Right atrium auricular region (tissue), 2 donors: ENCODE results near the gene THUMPD1. TPM values are rescaled to one million over a fixed set of nuclear protein-coding genes. Genes with fewer than 3 reads are reported as not detected.

ENCODE experiments used
- DNase-seq: peaks from one replicate; pipeline ENCODE4 v3.0.0-alpha.2; 2019; ENCODE audit warnings: low spot score
- H3K27ac ChIP-seq, 2 donors: fragments of 200-600 bp; sonication (generic); 1 replicate in 1 of 2; 2 replicates in 1 of 2; pipeline ENCODE4 v1.5.1; 2016 to 2019
- H3K27me3 ChIP-seq, 2 donors: fragments of 200-600 bp; sonication (generic); one replicate each; pipeline versions ENCODE4 v1.5.1 to v1.6.0; 2017 to 2019
- H3K36me3 ChIP-seq: fragments of 200-600 bp; sonication (generic); one replicate; pipeline ENCODE4 v1.5.1; 2016
- H3K4me1 ChIP-seq, 2 donors: fragments of 200-600 bp; sonication (generic); one replicate each; pipeline versions ENCODE4 v1.5.1 to v1.6.0; 2017 to 2019
- H3K4me3 ChIP-seq, 2 donors: fragments of 200-600 bp; sonication (generic); 1 replicate in 1 of 2; 2 replicates in 1 of 2; pipeline ENCODE4 v1.5.1; 2017 to 2019; ENCODE audit warnings: mild to moderate bottlenecking in 1 of 2, moderate library complexity in 1 of 2
- H3K9me3 ChIP-seq, 2 donors: fragments of 200-600 bp; sonication (generic); one replicate each; pipeline ENCODE4 v1.5.1; 2019
- CTCF ChIP-seq, 2 donors: fragments of 200-600 bp; sonication (generic); IDR thresholded peaks; one replicate each; pipeline ENCODE4 v1.5.1; 2019; ENCODE audit warnings: antibody characterized with exemption in 2 of 2
- total RNA-seq, 2 donors: library from RNA; depleted of rRNA; stranded (reverse); fragments of >200 nt; gene quantifications; one replicate each; pipeline ENCODE4 v1.1.0, GENCODE V29; 2016

Gene THUMPD1
- total RNA-seq, 2 donors from 2014 or later: 24.3 to 26.0 TPM

- no peak for DNase-seq
- H3K27me3 ChIP-seq: no peaks in the 10 kb centered on the region
- TF ChIP-seq CTCF (IDR thresholded peaks at IDR 0.05): peak in 1 of 2 donors; percentile 45
- no peak overlapping the region for H3K4me3 ChIP-seq
- H3K4me1 ChIP-seq: no peaks in the 10 kb centered on the region
- H3K27ac ChIP-seq: no peak overlapping the region
- no peaks in the 10 kb centered on the region for H3K9me3 ChIP-seq
- H3K36me3 ChIP-seq: no peaks in the 10 kb centered on the region
These were observed 33.2 kb upstream of the THUMPD1 start for GRCh38 chr16:20774703-20775362.

- no peak for TF ChIP-seq CTCF (IDR thresholded peaks at IDR 0.05)
- DNase-seq: no peak
- H3K27ac ChIP-seq: no peak overlapping the region
- no peak overlapping the region for H3K4me3 ChIP-seq
- no peaks in the 10 kb centered on the region for H3K36me3 ChIP-seq
- no peaks in the 10 kb centered on the region for H3K9me3 ChIP-seq
- H3K4me1 ChIP-seq: no peaks in the 10 kb centered on the region
- H3K27me3 ChIP-seq: no peaks in the 10 kb centered on the region
These were observed 32.1 kb upstream of the THUMPD1 start for GRCh38 chr16:20773679-20774078.

- no peaks in the 10 kb centered on the region for H3K27me3 ChIP-seq
- TF ChIP-seq CTCF (IDR thresholded peaks at IDR 0.05): no peak
- no peaks in the 10 kb centered on the region for H3K9me3 ChIP-seq
- DNase-seq: no peak
- H3K36me3 ChIP-seq: no peaks in the 10 kb centered on the region
- H3K4me1 ChIP-seq: no peaks in the 10 kb centered on the region
- H3K27ac ChIP-seq: no peak overlapping the region
- no peak overlapping the region for H3K4me3 ChIP-seq
These were observed 27.2 kb upstream of the THUMPD1 start for GRCh38 chr16:20768818-20769217.

GRCh38 chr16:20768121-20768520, 26.5 kb upstream of the THUMPD1 start:
- Histone ChIP-seq H3K4me1 (no peaks in the 10 kb centered on the region), H3K36me3 (no peaks in the 10 kb centered on the region), H3K27me3 (no peaks in the 10 kb centered on the region), H3K4me3 (no peak overlapping the region), H3K27ac (no peak overlapping the region), H3K9me3 (no peaks in the 10 kb centered on the region)
- TF ChIP-seq CTCF (IDR thresholded peaks at IDR 0.05): no peak
- no peak for DNase-seq

- TF ChIP-seq CTCF (IDR thresholded peaks at IDR 0.05): no peak
- no peaks in the 10 kb centered on the region for H3K27me3 ChIP-seq
These were observed 26.0 kb upstream of the THUMPD1 start for GRCh38 chr16:20767577-20767976.

GRCh38 chr16:20766294-20766693, 24.7 kb upstream of the THUMPD1 start:
- no peaks in the 10 kb centered on the region for H3K36me3 ChIP-seq
- H3K9me3 ChIP-seq: peaks cover 0 to 5% of the 10 kb centered on the region in 2 donors
- DNase-seq: no peak
- H3K27ac ChIP-seq: no peak overlapping the region
- H3K4me1 ChIP-seq: no peaks in the 10 kb centered on the region
- TF ChIP-seq CTCF (IDR thresholded peaks at IDR 0.05): no peak
- H3K4me3 ChIP-seq: no peak overlapping the region
- H3K27me3 ChIP-seq: no peaks in the 10 kb centered on the region

More at GRCh38 chr16:20767577-20767976, 26.0 kb upstream of the THUMPD1 start:
- H3K4me3 ChIP-seq: no peak overlapping the region
- no peaks in the 10 kb centered on the region for H3K4me1 ChIP-seq
- H3K9me3 ChIP-seq: peaks cover 0 to 4% of the 10 kb centered on the region in 2 donors
- no peak for DNase-seq
- H3K36me3 ChIP-seq: no peaks in the 10 kb centered on the region
- no peak overlapping the region for H3K27ac ChIP-seq
